HG02610 (cell line): Measurements from ENCODE around the gene GPR50.

ENCODE experiments used
- ATAC-seq: cut with Tn5 transposase; IDR thresholded peaks from one replicate; pipeline ENCODE4 v1.9.1; 2021; ENCODE audit warnings: mild to moderate bottlenecking, moderate library complexity; ENCODE audit not compliant: unreplicated experiment

Gene GPR50

GRCh38 chrX:151226941-151227340 is 50.6 kb downstream of the GPR50 start:
- ATAC-seq, result no peak

- no peak for ATAC-seq
Measured at GRCh38 chrX:151227627-151228026, 51.2 kb downstream of the GPR50 start.

- no peak for ATAC-seq
Measured at GRCh38 chrX:151228935-151229334, 52.6 kb downstream of the GPR50 start.
